GM10266 (cell line): ENCODE data around the gene ARHGAP26.

Experiments used
- DNase-seq: peaks from one replicate; pipeline ENCODE4 v3.0.0; 2012; ENCODE audit errors: extremely low spot score
- TF ChIP-seq, protein P1 (sequence below): IDR thresholded peaks from 2 replicates; pipeline ENCODE4 v1.5.1; 2012; ENCODE audit warnings: mild to moderate bottlenecking, low read depth; ENCODE audit not compliant: control insufficient read depth, insufficient read depth; ENCODE audit errors: missing control alignments

ARHGAP26 gene

DNA sequence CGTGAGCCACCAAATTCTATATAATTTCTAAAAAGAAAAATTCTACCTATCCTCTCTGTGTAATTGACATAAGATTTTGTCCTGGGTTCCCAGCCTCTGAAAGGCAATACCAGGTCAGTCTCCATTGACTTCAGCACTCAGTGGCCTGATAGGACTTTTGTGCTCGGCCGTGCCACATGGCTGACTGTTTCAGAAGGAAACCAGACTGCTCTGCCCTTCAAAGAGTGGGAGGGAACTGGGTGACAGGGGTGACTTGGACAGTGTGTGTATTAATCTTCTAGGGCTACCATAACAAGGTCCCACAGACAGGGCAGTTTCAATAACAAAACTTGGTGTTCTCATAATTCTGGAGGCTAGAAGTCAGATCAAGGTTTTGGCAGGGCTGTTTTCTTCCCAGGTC, 43.0 kb downstream of the ARHGAP26 start:
- TF ChIP-seq, protein P1, sequence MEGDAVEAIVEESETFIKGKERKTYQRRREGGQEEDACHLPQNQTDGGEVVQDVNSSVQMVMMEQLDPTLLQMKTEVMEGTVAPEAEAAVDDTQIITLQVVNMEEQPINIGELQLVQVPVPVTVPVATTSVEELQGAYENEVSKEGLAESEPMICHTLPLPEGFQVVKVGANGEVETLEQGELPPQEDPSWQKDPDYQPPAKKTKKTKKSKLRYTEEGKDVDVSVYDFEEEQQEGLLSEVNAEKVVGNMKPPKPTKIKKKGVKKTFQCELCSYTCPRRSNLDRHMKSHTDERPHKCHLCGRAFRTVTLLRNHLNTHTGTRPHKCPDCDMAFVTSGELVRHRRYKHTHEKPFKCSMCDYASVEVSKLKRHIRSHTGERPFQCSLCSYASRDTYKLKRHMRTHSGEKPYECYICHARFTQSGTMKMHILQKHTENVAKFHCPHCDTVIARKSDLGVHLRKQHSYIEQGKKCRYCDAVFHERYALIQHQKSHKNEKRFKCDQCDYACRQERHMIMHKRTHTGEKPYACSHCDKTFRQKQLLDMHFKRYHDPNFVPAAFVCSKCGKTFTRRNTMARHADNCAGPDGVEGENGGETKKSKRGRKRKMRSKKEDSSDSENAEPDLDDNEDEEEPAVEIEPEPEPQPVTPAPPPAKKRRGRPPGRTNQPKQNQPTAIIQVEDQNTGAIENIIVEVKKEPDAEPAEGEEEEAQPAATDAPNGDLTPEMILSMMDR = no peak

DNA sequence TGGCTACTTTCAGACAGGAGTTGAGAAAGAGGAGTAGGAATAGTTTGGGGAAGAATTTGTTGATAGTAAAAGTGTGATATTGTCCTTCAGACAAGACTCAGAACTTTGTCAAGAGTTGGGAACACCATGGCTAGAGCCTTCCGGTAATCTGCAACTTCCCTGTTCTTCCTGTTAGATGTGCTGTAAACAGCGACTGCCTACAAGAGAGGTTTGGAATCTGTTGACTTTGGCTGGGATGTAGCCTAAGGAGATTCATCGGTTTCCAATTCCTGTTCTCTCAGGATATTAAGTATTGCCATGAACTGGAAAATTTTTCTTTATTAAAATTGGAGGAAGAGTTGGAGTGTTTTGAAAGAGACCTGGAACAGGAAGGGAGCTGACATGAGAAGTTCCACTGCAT, 43.9 kb downstream of the ARHGAP26 start:
- TF ChIP-seq, protein P1 = no peak
- DNase-seq = no peak

More for the DNA sequence above, 43.0 kb downstream of the ARHGAP26 start:
- DNase-seq = no peak

DNA sequence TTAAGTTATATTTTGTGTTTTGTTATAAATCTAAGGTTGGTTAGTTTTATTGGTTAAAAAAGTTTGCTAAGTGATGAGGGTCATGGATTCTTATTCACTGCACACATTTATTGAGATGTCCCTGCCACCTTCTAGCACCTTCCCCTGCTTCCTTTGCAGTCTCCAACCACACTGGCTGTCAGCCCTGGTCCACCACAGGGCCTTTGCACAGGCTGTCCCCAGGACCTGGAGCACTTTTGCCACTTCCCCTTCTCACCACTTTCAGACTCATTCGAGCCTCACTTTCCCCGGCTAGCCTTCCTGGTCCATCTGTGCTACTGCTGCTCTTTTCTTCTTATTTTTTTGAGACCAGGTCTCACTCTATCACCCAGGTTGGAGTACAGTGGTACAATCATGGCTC, 45.3 kb downstream of the ARHGAP26 start:
- DNase-seq = no peak
- TF ChIP-seq, protein P1 = no peak

DNA sequence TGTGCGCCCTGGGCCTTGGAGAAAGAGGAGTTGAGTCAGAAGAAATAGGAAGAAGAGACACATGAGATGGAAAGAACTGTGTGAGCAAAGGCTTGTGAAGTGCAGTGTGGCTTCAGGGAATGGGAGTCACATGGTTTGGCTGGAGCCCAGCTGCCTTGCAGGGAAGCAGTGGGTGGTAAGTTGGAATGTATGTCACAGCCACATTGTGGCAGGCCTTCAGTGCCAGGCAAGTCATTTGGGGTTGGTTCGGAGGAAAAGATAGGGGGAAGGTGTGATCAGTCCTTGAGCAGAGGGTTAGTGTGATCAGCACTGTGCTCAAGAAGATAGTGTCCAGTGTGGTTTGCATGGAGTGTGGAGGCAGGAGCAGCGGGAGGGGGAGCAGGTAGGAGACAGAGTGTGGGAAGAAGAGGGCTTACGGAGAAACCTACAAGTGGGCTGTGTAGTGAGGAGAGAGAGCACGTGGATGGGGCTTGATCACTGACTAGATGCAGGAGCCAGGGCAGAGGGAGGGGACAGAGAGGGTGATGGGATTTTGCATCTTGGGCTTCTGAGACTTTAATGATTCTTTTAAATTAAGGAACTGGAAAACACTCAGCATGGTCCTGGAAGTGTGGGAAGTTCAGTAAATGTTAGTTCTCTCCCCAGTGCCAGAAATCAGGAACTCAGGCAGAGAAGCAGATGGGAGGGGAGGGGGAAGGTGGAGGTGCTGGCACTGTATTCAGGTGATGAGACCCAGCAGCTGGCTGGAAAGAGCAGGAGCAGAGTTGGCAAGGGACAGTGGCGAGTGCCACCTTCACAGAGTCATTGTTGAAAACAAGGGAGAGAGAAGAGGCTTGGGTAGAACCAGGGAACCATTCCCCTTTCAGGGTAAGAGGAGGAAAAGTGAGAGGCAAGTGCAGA, 46.6 kb downstream of the ARHGAP26 start:
- no peak for DNase-seq
- TF ChIP-seq, protein P1 = no peak

DNA sequence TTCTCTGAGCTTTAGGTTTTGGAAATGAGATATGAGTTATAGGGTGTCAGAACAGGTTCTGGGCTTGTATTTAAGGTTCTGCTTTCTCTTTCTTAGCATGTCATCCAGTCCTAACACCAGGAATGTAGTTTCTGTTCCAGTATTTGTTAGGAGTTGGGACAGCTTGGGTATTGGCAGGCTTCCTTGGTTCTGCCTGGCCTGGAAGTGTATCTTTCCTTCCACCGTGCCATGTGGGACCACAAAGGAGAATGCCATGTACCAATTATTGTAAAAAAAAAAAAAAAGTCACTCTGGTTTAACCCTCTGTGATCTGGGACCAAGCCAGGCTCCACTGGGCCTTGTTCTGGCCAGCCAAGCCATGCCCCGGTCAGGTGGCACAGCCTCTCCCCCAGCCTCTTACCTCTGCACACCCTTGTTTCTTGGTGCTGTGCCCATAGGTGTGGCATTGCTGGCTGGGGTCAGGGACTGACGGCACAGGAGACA, 47.8 kb downstream of the ARHGAP26 start:
- no peak for DNase-seq
- TF ChIP-seq, protein P1 = no peak

DNA sequence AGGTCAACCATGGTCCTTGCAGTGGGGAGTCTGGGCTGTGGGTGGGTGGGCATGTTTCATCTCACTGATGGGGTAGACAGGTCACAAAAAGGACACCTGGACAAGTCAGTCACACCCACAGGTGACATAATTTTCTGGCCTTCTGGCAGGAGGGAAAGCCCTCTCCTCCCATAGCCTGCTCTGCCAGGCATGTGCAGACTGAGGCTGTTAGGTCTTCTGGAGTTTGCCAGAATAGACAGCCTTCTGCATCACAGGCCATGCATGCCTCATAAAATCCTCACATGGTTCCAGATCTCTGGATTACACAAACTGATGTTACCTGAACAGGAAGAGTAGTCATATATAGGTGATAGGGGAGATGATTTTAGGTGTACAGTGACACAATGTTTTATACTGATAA, 49.1 kb downstream of the ARHGAP26 start:
- TF ChIP-seq, protein P1 = no peak
- DNase-seq = no peak

DNA sequence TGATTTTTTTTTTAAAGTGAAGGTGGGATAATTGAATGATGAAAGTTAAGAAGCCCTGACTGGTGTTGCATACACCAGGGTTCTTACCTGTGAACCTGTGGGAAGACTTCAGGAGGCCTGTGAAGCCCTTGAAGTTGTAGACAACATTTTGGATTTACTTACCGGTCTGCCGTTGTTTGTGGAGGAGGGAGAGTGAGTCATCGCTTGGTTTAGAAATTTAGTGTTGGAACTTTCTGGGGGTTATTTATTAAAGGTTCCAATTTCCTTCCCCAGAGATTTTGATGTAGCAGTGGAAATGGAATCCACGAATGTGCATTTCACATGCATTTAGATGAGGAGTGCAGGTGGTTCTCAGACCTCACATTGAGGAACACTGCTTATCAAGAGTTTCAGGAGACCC, 49.6 kb downstream of the ARHGAP26 start:
- DNase-seq = no peak
- TF ChIP-seq, protein P1 = no peak
